GM12892 (cell line): Measurements from ENCODE around the gene GUCY2D.

ENCODE experiments used
- DNase-seq: peaks from one replicate; pipeline ENCODE4 v3.0.0; 2011; ENCODE audit not compliant: insufficient read length
- FAIRE-seq: peaks from 2 replicates; lab custom pipeline; 2011; peaks lifted over from hg19 to GRCh38; lab: Jason Lieb, UNC
- POLR2A ChIP-seq: IDR thresholded peaks from 2 replicates; pipeline ENCODE4 v1.6.1; 2011; ENCODE audit warnings: low read depth, low read length, control low read depth
- POLR2AphosphoS5 ChIP-seq: IDR thresholded peaks from 2 replicates; pipeline ENCODE4 v1.6.1; 2011; ENCODE audit warnings: low read depth, low read length, control low read depth
- TAF1 ChIP-seq: IDR thresholded peaks from 2 replicates; pipeline ENCODE4 v1.6.1; 2011; ENCODE audit warnings: low read depth, mild to moderate bottlenecking, control low read depth, low read length, borderline replicate concordance

The GUCY2D gene

DNA sequence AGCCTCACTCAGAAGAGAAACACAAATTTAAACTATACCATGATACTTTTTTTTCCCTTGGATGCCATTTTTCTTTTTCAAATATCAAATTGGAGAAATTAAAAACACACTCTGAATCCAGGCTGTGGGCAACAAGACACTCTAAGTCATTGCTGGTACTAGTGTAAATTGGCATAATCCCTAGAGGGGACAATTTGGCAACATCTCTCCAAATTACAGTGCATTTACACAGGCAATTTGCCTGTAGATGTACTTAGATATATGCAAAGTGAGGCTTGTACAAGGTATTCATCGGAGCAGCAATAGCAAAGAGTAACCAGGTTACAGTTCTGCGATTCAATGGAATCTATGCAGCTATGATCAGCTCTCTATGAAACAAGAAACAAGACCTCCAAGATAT lies 6.7 kb upstream of the GUCY2D start:
- FAIRE-seq (no peak), DNase-seq (no peak)
- TF ChIP-seq TAF1 = no peak
- no peak for TF ChIP-seq POLR2A
- TF ChIP-seq POLR2AphosphoS5 = no peak

DNA sequence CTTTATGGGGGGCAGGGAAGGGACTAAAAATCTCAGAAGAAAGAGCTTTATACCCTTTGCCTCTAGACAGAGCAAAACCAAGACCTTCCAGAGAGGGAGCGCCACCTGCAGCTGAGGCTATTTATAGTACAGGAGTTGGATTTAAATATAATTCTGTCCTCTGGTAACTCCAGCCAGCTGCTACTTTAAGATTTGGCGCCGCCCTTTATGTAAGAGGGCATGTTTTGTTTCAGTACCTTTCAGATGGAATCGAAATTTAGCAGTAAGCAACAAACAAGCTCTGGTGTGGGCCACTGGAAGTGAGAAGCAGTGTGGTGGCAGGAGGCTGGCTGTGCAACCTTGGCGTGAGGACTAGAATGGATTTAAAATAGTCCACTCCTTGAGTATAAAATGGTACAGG lies 5.2 kb upstream of the GUCY2D start:
- FAIRE-seq = no peak

GRCh38 chr17:8002721-8003593 lies 542 bp downstream of the GUCY2D start:
- FAIRE-seq = no peak
- no peak for TF ChIP-seq TAF1
- TF ChIP-seq POLR2A = no peak
- TF ChIP-seq POLR2AphosphoS5 = no peak
- no peak for DNase-seq

More for the DNA sequence above, 5.2 kb upstream of the GUCY2D start:
- DNase-seq = no peak
- TF ChIP-seq POLR2AphosphoS5 (no peak), POLR2A (no peak), TAF1 (no peak)

- no peak for FAIRE-seq
- no peak for DNase-seq
- TF ChIP-seq POLR2AphosphoS5 (no peak), TAF1 (no peak), POLR2A (no peak)
These were observed 1.3 kb downstream of the GUCY2D start for GRCh38 chr17:8003594-8004181.

GRCh38 chr17:8004899-8005298 lies 2.5 kb downstream of the GUCY2D start:
- FAIRE-seq (no peak), DNase-seq (no peak)

DNA sequence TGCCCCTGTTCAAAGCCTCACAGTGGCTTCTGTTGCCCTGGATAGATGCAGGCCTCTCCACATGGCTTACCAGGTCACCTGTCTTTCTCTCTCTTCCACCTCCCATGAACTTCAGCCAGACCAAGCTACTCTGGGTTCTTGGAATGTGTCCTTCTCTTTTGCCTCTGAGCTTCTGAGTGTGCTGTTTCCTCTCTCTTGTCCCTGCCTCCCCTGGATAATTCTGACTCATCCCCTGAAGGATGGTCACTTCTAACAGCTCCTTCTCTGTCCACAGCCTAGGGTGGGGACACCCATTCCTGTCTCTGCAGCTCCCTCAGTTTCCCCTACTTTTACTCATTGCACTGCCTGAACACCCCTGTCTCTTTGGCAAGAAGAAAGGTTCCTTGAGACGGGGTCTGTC lies 2.9 kb downstream of the GUCY2D start:
- FAIRE-seq (no peak), DNase-seq (no peak)
- TF ChIP-seq POLR2A (no peak), POLR2AphosphoS5 (no peak)

More at GRCh38 chr17:8004899-8005298, 2.5 kb downstream of the GUCY2D start:
- TF ChIP-seq POLR2AphosphoS5 (no peak), TAF1 (no peak), POLR2A (no peak)

DNA sequence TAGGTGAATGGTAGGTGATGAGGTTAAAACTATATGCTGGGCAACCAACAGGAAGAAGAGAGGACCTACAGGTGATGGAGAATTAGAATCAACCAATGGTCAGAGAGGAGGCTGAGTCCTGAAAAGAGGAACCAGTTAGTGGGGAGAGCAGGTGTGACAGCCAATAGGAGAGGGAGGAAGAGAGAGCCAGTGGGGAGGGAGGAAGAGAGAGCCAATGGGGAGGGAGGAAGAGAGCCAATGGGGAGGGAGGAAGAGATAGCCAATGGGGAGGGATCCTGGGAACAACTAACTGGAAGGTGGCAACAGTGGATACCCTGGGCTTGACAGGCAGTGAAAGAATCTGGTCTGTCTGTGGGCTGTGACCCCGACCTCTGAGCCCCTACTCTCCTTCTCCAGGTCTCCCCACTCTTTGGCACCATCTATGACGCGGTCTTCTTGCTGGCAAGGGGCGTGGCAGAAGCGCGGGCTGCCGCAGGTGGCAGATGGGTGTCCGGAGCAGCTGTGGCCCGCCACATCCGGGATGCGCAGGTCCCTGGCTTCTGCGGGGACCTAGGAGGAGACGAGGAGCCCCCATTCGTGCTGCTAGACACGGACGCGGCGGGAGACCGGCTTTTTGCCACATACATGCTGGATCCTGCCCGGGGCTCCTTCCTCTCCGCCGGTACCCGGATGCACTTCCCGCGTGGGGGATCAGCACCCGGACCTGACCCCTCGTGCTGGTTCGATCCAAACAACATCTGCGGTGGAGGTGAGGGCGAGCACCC lies 3.7 kb downstream of the GUCY2D start:
- FAIRE-seq = no peak
- TF ChIP-seq POLR2AphosphoS5 = no peak
- no peak for TF ChIP-seq TAF1
- TF ChIP-seq POLR2A = no peak
- no peak for DNase-seq

DNA sequence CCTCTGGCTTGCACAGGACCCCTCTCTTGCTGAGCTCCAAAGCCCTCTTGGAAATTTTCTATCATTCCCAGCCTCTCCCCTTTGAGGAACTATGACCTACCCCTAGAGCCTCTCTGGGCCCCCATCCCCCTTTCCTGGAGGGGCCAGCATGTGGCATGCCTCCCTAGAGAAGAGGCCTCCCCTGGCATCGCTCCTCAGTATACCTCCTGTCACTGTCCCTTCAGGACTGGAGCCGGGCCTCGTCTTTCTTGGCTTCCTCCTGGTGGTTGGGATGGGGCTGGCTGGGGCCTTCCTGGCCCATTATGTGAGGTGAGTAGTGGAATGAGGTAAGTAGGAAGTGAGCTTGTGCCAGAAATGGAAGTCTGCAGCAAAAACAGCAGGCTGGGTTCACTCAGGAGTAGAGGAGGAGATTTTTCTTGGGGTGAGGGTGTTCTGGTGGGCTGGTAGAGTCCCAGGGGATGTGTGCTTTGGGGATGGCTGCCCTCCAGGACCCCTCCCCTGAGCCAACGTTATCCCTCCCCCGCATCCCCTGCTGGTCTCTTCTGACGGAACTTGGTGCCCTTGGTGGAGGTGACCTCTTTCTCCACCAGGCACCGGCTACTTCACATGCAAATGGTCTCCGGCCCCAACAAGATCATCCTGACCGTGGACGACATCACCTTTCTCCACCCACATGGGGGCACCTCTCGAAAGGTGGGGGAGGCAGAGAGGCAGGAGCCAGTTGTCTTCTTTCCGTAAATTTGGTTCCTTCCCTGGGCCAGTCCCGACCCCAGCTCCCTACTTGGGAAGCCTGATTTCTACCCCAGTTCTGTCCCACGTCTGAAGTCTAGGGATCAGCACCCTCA lies 4.6 kb downstream of the GUCY2D start:
- FAIRE-seq (no peak), DNase-seq (no peak)
- TF ChIP-seq POLR2AphosphoS5 = no peak
- no peak for TF ChIP-seq POLR2A
- no peak for TF ChIP-seq TAF1

GRCh38 chr17:8007836-8008235 lies 5.4 kb downstream of the GUCY2D start:
- FAIRE-seq = no peak
- DNase-seq = no peak
- TF ChIP-seq POLR2A (no peak), TAF1 (no peak), POLR2AphosphoS5 (no peak)

DNA sequence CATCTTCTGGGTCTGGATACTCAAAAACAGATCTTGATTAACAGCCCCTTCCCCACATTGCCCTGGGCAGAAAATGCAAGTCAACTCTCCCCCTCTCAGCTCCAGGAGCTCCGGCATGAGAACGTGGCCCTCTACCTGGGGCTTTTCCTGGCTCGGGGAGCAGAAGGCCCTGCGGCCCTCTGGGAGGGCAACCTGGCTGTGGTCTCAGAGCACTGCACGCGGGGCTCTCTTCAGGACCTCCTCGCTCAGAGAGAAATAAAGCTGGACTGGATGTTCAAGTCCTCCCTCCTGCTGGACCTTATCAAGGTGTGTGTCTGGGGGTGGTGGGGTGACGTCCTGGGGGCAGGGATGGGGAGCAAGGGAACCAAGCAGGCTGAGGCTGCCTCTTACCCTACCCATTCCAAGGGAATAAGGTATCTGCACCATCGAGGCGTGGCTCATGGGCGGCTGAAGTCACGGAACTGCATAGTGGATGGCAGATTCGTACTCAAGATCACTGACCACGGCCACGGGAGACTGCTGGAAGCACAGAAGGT lies 9.7 kb downstream of the GUCY2D start:
- TF ChIP-seq POLR2AphosphoS5 = no peak
- no peak for TF ChIP-seq TAF1
- TF ChIP-seq POLR2A = no peak
- FAIRE-seq = no peak
- DNase-seq = no peak
